HEK293 (cell line): Measurements from ENCODE around the gene TGFBI.
A peak's percentile ranks its signal among the peaks of the same experiment; 100 is the strongest.

Experiments
- ZIC2 ChIP-seq: fragments of 450-650 bp; formaldehyde crosslinking; IDR thresholded peaks from 2 replicates; pipeline ENCODE4 v1.5.1; 2016; ENCODE audit warnings: missing biosample characterization, missing genetic modification characterization
- ZNF175 ChIP-seq: fragments of 450-650 bp; formaldehyde crosslinking; IDR thresholded peaks from 2 replicates; pipeline ENCODE4 v1.5.1; 2016; ENCODE audit warnings: missing biosample characterization, missing genetic modification characterization

DNA sequence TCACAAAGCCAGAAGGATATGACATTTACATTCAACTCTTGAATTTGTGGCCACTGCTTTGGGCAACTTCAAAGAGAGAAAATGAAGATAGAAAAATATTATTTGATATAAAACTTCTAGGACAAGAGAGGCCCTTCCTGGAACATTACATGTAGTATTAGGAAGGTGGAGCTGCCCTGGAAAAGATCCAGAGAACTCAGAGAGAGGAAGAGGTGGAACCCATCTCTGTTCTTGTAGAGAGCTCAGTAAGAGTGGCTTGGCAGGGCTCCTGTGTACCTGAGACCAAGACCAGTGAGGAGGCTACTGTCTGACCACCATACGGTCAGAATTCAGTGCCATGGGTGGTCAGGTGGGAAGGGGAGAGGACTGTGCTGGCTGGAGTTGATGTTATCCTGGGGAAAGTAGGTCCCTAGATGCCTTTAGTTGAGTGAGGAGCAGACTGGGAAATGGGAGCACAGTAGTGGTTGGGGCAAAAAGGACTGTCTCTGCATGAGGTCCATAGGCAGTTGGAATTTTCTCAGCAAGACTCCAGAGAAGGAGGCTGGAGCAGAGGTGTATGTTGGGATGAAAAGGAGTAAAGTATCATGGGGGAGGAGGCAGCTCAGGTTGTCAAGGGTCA lies 7.6 kb downstream of the TGFBI start:
- TF ChIP-seq ZIC2 (peak; percentile 57), ZNF175 (tag by site-specific recombination) (no peak)
